Muscle layer of colon (tissue), 2 donors: ENCODE data around the gene MOB4.
"Not testable (repeated sequence)": the region's sequence is repeated elsewhere in the genome, so short reads cannot be mapped to it uniquely, and the experiment has no call there.

Experiments used
- H3K27ac ChIP-seq: one replicate; pipeline ENCODE4 v1.7.0; 2013; ENCODE audit warnings: low read depth, mild to moderate bottlenecking, low read length, moderate library complexity
- H3K27me3 ChIP-seq, 2 donors: one replicate each; pipeline ENCODE4 v1.7.0; 2013; ENCODE audit warnings: low read length in 2 of 2, mild to moderate bottlenecking in 2 of 2; ENCODE audit not compliant: insufficient read depth in 2 of 2, control insufficient read depth in 1 of 2
- H3K36me3 ChIP-seq: one replicate; pipeline ENCODE4 v1.7.0; 2013; ENCODE audit warnings: mild to moderate bottlenecking, low read length; ENCODE audit not compliant: insufficient read depth
- H3K4me1 ChIP-seq: one replicate; pipeline ENCODE4 v1.7.0; 2013; ENCODE audit warnings: mild to moderate bottlenecking, low read length; ENCODE audit not compliant: insufficient read depth
- H3K4me3 ChIP-seq, 2 donors: one replicate each; pipeline ENCODE4 v1.7.0; 2013; ENCODE audit warnings: low read length in 2 of 2, low read depth in 1 of 2, mild to moderate bottlenecking in 1 of 2, moderate library complexity in 1 of 2
- H3K9ac ChIP-seq: one replicate; pipeline ENCODE4 v1.7.0; 2013; ENCODE audit warnings: low read length
- H3K9me3 ChIP-seq: one replicate; pipeline ENCODE4 v1.7.0; 2013; ENCODE audit warnings: mild to moderate bottlenecking, low read length
- donor health status: abdominal sarcoma.
- donor health status: Adenocarcinoma of cecum.

The MOB4 gene

GRCh38 chr2:197516393-197516761 is 511 bp downstream of the MOB4 start:
- Histone ChIP-seq H3K27me3 (no peaks in the 10 kb centered on the region), H3K36me3 (no peaks in the 10 kb centered on the region), H3K27ac (peak overlapping the region; percentile 88), H3K9me3 (no peaks in the 10 kb centered on the region), H3K4me3 (peak overlapping the region; percentile 80 to 95), H3K9ac (peak overlapping the region; percentile 87), H3K4me1 (peaks cover 13% of the 10 kb centered on the region)

- H3K4me3 ChIP-seq: peak overlapping the region in 1 of 2 donors; percentile 80
- peak overlapping the region; percentile 87 for H3K9ac ChIP-seq
- no peaks in the 10 kb centered on the region for H3K27me3 ChIP-seq
- peaks cover 13% of the 10 kb centered on the region for H3K4me1 ChIP-seq
- no peaks in the 10 kb centered on the region for H3K9me3 ChIP-seq
- no peaks in the 10 kb centered on the region for H3K36me3 ChIP-seq
- no peak overlapping the region for H3K27ac ChIP-seq
Measured at GRCh38 chr2:197517150-197517549, 1.3 kb downstream of the MOB4 start.

GRCh38 chr2:197538412-197538811 is 22.5 kb downstream of the MOB4 start:
- H3K4me3 ChIP-seq: no peak overlapping the region
- no peaks in the 10 kb centered on the region for H3K9me3 ChIP-seq
- H3K27ac ChIP-seq: no peak overlapping the region
- H3K36me3 ChIP-seq: peaks cover 14% of the 10 kb centered on the region
- H3K9ac ChIP-seq: no peak overlapping the region
- no peaks in the 10 kb centered on the region for H3K4me1 ChIP-seq
- no peaks in the 10 kb centered on the region for H3K27me3 ChIP-seq

GRCh38 chr2:197539734-197540133 is 23.9 kb downstream of the MOB4 start:
- Histone ChIP-seq H3K9ac (no peak overlapping the region), H3K27ac (no peak overlapping the region), H3K27me3 (no peaks in the 10 kb centered on the region), H3K4me1 (no peaks in the 10 kb centered on the region), H3K36me3 (peaks cover 14% of the 10 kb centered on the region), H3K4me3 (no peak overlapping the region), H3K9me3 (no peaks in the 10 kb centered on the region)

GRCh38 chr2:197543206-197543605 is 27.3 kb downstream of the MOB4 start:
- no peaks in the 10 kb centered on the region for H3K4me1 ChIP-seq
- no peaks in the 10 kb centered on the region for H3K27me3 ChIP-seq
- no peak overlapping the region for H3K4me3 ChIP-seq
- H3K27ac ChIP-seq: no peak overlapping the region
- no peak overlapping the region for H3K9ac ChIP-seq
- peaks cover 5% of the 10 kb centered on the region for H3K36me3 ChIP-seq
- no peaks in the 10 kb centered on the region for H3K9me3 ChIP-seq

GRCh38 chr2:197547163-197547900 is 31.5 kb downstream of the MOB4 start:
- H3K4me3 ChIP-seq: no peak overlapping the region
- peaks cover 11% of the 10 kb centered on the region for H3K36me3 ChIP-seq
- no peaks in the 10 kb centered on the region for H3K9me3 ChIP-seq
- H3K9ac ChIP-seq: no peak overlapping the region
- H3K27ac ChIP-seq: no peak overlapping the region
- no peaks in the 10 kb centered on the region for H3K27me3 ChIP-seq
- no peaks in the 10 kb centered on the region for H3K4me1 ChIP-seq

- H3K4me3 ChIP-seq: no peak overlapping the region
- peaks cover 12% of the 10 kb centered on the region for H3K36me3 ChIP-seq
- H3K4me1 ChIP-seq: no peaks in the 10 kb centered on the region
- H3K27ac ChIP-seq: no peak overlapping the region
- no peaks in the 10 kb centered on the region for H3K9me3 ChIP-seq
- no peak overlapping the region for H3K9ac ChIP-seq
- no peaks in the 10 kb centered on the region for H3K27me3 ChIP-seq
Measured at GRCh38 chr2:197548582-197548981, 32.7 kb downstream of the MOB4 start.

GRCh38 chr2:197551260-197551659 is 35.4 kb downstream of the MOB4 start:
- not testable (repeated sequence) for H3K4me3 ChIP-seq, H3K27ac ChIP-seq, H3K4me1 ChIP-seq, H3K9ac ChIP-seq, H3K27me3 ChIP-seq, H3K9me3 ChIP-seq
- H3K36me3 ChIP-seq: peaks cover 21% of the 10 kb centered on the region

GRCh38 chr2:197555467-197555866 is 39.6 kb downstream of the MOB4 start:
- Histone ChIP-seq H3K4me3 (no peak overlapping the region), H3K36me3 (peaks cover 9% of the 10 kb centered on the region), H3K9ac (no peak overlapping the region), H3K27me3 (no peaks in the 10 kb centered on the region), H3K27ac (no peak overlapping the region), H3K9me3 (no peaks in the 10 kb centered on the region), H3K4me1 (no peaks in the 10 kb centered on the region)

GRCh38 chr2:197556456-197556855 is 40.6 kb downstream of the MOB4 start:
- no peak overlapping the region for H3K27ac ChIP-seq
- no peak overlapping the region for H3K4me3 ChIP-seq
- H3K9ac ChIP-seq: no peak overlapping the region
- H3K36me3 ChIP-seq: peaks cover 9% of the 10 kb centered on the region
- no peaks in the 10 kb centered on the region for H3K9me3 ChIP-seq
- H3K4me1 ChIP-seq: no peaks in the 10 kb centered on the region
- no peaks in the 10 kb centered on the region for H3K27me3 ChIP-seq

- H3K27ac ChIP-seq: no peak overlapping the region
- no peaks in the 10 kb centered on the region for H3K4me1 ChIP-seq
- H3K9ac ChIP-seq: no peak overlapping the region
- no peak overlapping the region for H3K4me3 ChIP-seq
- H3K9me3 ChIP-seq: no peaks in the 10 kb centered on the region
- no peaks in the 10 kb centered on the region for H3K27me3 ChIP-seq
- peaks cover 9% of the 10 kb centered on the region for H3K36me3 ChIP-seq
Measured at GRCh38 chr2:197558393-197558792, 42.5 kb downstream of the MOB4 start.

- Histone ChIP-seq H3K4me1 (no peaks in the 10 kb centered on the region), H3K27me3 (no peaks in the 10 kb centered on the region), H3K4me3 (no peak overlapping the region), H3K9ac (no peak overlapping the region), H3K36me3 (no peaks in the 10 kb centered on the region), H3K9me3 (no peaks in the 10 kb centered on the region), H3K27ac (no peak overlapping the region)
Measured at GRCh38 chr2:197559681-197560080, 43.8 kb downstream of the MOB4 start.
